NCI-H2107 treated with DMSO at 0.1 percent for 48 hours (cell line): ENCODE data around the gene HCN1.

Source experiments
- DNase-seq: peaks from one replicate; lab custom pipeline; 2025; ENCODE audit not compliant: unreplicated experiment; lab: John Stamatoyannopoulos, UW

HCN1 gene

DNA sequence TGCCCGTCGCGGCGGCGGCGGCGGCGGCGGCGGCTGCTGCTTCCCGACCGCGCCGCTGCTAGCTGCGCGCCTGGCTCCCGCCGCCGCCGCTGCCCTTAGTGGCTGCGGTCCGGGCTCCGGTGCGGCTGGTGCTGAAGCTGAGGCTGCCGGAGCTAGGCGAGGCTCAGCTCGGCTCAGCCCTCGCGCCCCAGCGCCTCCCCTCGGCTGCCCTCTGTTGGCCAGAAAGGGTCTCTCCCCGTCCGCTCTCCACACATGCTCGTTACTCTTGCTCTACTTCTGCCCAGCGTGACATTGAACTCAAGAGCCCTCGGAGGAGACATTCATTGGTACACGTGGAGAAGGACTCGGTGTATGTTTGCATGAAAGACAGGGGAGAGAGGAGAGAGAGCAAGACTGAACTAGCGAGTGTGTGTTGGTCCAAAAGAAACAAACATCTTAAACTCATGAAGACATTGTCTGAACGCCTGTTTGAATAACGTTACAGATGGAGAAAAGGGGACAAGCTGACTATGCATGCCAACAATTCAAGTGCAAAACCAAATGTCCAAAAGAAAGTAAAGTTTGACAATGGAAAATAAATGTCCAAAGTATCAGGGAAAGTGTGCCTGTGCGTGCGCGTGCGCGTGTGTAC, at the start of gene HCN1:
Gene HCN1, minus strand, starts transcription at position 175 of the 631 bp plus-strand sequence.
- peak; percentile 88 for DNase-seq

DNA sequence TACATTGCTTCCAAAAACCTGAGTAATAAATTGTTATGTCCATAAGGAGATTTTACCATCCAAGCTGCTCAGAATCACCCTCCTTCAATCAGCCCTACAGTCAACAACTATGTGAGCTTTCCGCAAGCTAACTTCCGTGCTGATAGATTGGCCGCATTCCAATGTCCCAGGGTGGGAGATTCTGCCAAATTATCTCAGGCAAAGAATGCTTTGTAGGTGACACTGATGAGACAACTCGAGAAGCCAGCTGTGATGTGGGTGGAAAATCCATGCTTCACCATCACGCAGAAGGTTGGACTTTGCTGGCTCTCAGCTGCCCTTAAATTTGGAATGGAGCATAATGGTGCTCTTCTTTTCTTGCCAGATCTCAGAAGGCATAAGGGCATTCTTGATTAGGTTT, 44.9 kb upstream of the HCN1 start:
- no peak for DNase-seq

DNA sequence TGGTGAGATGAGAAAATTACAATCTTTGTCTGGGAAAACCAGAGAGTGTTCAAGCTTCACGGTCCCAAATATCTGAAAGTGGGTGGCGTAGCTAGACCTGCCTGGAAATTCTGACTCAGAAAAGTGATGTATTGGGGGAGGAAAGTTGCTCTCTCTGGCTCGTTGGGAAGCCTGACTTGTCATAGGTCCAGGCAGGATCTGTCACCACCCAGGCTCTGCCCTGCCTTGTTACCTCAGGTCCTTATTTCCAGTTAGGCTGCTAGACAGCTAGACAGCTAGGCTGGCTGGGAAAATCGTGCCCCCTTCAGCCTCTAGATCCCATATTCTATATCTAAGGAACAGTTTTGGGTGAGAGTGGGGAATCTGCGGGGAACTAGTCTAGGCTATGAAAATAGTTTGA, 41.0 kb upstream of the HCN1 start:
- DNase-seq, result no peak

DNA sequence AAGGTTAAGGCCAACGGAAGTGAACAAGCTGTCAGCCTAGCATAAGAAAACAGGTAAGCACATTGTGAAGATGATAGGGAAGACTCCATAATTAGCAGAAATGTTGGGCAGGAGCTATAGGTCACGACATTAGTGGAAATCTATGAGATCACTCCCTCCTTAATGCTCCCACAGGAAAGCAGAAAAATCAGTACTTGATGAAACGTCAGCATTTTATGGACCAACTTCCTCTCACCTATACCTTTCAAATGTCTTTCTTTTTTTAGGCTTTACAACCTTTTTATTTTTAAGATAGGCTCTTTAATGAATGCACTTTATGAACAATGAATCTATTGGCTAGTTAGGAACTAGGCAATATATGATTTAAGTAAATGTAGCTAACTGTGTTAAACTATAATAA, 29.4 kb upstream of the HCN1 start:
- no peak for DNase-seq

DNA sequence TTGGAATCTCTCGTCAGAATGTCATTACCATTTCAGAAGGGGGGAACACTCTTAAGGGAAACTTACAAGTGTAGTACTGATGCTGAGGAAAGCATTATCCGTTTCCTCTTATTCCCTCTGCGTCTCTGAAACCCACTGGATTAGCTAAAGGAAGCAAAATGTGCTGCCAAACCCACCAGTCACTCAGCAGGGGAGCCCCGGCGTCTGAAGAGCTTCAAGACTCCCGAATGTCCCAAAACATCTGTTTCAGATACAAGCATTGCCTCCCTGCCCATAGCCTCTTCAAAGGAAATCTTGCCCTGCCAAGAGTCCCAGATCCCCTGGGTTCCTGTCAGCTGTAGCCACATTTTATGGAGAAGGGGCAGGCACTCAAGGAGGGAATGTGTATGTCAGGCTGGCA, 1.0 kb upstream of the HCN1 start:
- DNase-seq, result no peak

DNA sequence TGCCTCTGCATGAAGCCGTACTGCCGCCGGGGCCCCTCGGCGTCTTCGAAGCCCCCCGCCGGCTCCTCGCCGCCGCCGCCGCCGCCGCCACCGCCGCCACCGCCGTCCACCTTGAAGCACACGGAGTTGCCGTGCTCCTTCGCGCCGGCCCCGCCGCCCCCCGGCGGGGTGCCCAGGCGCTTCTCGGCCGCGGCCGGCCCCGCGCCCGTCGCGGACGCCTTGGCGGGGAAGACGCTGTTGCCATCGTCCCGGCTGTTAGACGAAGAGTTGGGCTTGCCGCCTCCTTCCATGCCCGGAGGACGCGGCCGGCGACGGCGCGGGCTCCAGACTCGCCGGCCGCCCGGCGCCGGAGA, 400 bp downstream of the HCN1 start:
- no peak for DNase-seq

DNA sequence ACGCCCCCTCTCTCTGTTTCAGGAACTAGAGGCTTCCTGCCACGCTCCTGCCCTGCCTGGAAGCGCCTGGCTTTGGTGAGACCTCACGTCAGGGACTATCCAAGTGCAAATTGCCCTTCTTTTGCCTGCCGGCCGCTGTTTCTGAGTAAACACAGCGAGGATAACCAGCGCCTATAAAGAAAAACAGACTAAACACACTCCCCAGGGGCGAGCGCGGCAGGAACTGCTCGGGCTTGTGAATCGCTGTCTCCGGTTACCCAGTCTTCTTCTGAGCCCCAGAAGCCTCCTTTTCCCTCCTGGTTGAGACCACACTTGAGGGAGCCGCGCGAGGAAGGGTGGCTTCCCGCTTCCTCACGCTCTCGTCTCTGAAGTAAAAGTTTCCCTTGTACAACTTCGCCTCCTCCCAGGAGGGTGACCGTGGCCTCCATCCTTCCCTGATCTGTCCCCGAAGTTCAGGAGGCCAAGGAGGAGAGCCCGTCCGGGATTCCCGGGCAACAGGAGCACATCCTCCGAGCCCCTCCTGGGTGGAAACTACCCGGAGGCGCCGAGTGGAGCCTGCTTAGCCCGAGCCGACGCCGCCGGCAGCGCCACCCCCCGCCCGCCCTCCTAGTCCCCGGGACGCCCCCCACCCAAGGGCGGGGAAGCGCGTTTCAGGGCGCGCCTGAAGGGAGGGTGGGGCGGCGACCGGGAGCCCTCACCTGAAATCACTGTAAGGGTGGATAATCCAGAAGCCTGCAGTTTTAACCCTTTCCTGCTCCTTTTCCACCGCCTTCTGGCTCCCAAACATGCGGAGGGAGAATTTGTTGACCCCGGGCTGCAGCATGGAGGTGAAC, 993 bp downstream of the HCN1 start:
- peak; percentile 15 for DNase-seq

DNA sequence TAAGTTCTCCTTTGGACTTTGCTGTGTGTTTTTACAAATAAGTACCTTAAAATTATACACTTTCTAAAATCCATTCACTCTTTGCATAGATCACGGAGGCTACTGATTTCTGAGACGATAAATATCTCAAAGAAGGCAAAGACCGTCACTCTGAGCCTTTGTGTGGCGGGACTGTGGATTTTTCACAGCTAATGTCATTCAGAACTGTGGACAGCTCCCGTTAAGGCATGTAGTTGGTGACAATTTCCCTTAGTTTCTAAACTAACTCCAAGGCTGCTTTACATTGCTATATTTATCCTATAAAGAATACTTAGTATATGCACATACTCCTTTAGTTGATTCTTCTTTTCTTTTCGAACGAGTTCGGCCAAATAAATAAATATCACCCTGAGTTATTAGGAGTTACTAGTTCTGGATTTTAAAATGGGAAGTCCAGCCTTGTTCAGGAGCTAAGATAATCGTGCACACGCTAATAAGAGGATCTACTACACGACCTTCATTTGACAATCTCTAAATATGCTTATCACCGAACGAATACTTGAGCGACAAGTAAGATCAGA, 1.8 kb downstream of the HCN1 start:
- no peak for DNase-seq

DNA sequence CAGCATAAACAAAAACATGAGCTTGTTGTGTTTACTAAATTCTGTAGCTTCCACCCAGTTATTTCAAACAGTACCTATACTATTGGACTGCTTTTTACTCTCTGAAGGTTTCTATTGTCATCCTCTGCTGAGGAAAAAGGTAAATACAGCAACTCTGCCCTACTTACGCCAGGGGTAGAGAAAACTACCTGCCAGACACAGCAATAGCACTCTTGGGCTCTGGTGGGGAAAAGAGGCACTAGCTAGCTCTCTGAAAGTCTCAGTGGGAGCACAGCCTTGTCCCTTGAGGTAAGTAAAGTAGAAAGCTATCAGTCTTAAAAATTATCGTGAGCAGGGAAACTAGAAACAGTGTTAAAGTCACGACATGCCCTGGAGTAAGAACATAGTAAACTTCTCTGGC, 3.7 kb downstream of the HCN1 start:
- no peak for DNase-seq

DNA sequence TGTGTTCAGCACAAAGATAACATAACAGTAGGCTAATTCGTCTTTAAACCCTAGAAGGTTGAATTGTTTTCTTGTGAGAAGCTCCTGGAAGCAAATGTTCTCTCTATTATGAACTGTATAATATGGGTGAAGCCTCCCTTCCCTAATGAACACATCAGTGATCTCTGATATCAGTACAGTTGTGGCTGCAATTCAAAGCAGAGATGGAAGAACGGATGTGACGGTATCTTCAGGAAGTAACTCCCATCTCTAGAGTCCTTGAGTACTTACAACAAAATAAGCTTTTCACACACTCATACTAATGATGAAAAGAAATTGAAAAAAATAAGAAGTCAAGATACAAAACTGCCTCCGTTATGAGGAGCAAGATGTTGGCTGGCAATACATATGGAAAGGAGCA, 4.5 kb downstream of the HCN1 start:
- DNase-seq, result no peak

DNA sequence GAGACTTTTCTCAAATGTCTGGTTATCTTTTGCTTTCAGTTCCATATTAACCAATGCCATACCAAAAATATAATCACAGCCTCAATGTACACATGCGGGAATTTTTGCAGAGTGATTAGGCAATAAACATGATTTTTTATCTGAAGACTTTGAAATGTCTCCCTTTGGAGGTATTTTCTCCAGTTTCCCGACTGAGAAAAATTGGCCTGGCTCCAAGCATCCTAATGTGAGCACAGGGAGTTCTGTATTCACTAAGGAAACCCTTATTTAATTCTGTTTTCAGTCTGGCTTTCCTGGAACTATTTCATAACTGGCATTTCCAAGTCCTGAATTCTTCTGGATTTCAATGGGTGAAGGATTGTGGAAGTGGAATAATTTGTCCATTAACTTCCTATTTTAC, 8.5 kb downstream of the HCN1 start:
- no peak for DNase-seq

DNA sequence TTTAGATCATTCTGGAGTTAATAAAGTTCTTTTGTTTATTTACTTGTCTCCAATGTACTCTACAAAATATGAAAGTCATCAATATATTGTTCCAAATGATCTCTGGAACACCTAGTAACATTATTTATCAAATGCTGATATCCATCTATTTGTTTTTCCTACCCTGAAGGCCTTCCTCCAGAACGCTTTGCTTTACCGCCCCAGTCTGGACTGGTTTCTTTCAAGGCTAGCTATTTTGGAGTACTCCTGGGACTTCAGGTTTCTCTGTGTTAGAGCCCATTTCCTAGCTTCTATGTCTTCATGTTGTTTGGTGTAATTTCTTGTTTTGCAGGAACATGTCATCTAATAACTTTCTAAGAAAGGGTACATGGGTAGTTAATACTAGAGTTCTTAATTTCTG, 9.6 kb downstream of the HCN1 start:
- DNase-seq, result no peak

DNA sequence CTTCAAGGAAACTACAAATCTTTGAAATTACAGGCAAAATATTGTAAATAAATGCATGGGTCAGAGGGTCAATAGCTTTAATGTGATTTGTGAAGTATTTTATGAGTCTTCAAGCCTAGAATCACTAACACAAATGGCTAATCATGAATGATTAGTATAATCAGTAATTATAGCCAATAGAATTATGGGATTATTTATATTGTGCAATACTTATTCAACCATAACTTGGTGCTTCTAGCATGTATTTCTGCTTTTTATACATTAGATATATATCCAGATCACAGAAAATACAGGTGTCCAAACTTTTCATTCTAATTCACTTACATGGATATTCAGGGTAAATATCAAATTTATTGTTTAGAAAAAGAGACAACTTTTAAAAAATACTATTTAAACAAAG, 12.1 kb downstream of the HCN1 start:
- DNase-seq, result no peak

DNA sequence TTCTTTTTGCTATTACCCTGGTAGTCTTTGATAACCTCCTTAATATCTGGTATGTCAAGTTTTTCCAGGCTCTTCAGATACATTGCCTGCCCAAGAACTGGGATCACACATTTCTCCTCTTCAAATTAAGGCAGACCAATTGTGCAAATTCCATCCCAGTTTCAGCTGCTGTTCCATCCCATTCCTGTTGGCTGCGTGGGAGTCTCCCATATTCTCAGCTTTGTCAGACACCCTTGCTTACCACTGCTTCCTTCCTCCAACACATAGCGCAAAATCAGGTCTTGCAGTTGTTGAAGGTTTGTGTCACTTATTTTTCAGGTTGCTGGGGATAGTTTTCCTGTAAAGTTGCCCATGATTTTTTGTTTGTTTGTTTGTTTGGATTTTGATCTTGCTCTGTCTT, 15.2 kb downstream of the HCN1 start:
- no peak for DNase-seq

DNA sequence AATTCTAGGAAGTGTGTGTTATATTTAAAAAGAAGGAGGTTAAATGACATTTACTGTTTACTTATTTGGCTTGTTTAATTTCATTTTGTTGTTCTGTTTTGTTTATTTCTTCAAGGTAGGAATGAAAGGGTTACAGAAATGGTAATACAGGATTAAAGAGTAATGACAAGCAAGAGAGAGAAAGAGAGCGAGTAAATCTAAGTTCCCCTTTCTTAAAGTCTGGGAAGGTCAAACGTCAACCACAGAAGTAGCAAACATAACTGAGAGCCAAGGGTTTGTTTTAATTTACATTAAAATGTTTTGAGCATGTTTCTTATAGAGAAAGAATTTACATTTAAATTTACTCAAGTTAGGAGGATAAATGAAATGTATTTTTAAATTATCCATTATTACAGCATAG, 18.7 kb downstream of the HCN1 start:
- DNase-seq, result no peak

DNA sequence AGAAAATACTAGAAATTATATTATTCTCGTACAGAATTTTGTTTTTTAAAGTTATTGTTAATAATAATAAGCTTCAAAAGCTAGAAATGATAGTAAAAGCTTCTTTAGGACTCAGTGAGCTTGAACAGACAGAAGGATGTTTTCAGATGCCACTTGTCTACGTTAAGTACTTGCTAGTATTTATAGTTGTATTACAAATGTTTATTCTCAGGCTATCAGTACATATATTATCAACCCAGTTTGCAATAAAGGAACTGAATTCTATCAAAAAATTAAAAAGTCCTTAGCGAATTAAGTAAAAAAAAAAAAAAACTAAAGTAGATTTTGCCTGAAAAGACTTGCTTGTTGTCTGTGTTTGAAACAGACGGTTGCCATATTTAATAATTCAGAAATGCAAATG, 23.9 kb downstream of the HCN1 start:
- no peak for DNase-seq

DNA sequence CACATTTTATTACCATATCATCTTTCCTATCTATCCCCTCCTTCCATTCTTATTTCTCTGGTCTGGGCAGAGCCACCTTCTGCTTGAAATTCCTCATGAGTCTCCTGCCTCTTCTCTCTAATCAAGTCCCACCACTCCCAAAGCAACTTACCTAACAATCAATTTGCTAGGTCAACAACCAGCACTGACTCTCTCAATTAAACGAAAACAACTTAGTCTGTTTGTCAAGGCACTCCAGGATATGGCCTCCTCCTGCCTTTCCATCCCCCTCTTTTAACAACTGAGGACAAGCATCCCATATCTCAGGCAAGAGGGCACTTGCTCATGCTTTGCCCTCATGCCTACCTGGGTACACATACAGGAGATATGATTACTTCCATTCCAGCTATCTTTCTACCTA, 47.4 kb downstream of the HCN1 start:
- no peak for DNase-seq

DNA sequence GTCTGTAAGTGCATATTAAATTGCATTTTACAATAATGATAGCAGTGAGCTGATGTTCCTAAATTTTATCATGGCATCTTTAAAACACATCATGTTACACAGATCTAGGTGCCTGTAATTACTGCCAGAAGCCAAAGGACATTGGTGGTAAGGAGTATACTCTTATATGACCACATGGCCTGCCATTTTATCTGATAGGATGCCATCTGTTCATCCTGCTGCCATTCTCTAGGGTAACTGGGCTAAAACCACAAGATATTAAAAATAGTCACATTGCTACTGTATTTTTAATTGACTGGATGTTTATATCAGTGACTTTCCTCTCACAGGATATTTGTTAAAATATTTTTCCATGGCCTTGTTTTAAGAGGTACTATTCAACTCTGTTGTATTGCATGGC, 53.1 kb downstream of the HCN1 start:
- no peak for DNase-seq

DNA sequence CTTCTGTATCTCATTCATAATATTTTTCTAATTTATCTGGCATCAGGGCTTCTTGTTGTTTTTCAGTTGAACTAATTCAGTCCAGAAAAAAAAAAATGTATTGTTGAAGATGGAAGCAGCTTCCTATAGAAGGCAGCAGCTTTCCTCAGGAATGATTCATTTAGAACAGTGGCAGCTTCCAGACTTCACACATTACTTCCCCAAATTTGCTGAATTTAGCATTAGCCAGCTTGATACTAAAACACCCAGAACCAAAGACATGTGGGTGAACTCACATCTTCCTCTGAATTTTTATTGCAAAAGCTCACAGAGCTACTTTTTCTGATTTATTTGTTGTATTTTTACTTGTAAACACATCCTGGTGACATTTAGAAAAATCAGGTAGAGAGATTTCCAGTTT, 53.8 kb downstream of the HCN1 start:
- no peak for DNase-seq

DNA sequence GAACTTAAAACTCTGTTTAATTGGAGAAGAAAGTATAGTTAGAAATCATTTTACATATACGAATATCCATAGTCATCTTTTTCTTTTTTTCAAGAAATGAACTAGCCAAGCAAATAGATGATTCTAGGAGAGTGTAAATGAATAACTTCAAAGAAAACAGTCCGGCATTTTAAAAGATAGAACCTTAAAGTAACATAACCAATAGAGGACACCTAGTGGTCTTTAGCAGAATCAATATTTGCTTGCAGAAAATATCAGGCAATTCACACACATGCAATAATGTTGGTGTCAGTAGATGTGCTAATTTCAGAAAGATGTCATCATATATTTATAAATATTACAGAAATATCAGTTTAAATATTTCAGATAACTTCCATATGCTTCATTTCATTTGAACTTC, 57.1 kb downstream of the HCN1 start:
- DNase-seq, result peak; percentile 24

DNA sequence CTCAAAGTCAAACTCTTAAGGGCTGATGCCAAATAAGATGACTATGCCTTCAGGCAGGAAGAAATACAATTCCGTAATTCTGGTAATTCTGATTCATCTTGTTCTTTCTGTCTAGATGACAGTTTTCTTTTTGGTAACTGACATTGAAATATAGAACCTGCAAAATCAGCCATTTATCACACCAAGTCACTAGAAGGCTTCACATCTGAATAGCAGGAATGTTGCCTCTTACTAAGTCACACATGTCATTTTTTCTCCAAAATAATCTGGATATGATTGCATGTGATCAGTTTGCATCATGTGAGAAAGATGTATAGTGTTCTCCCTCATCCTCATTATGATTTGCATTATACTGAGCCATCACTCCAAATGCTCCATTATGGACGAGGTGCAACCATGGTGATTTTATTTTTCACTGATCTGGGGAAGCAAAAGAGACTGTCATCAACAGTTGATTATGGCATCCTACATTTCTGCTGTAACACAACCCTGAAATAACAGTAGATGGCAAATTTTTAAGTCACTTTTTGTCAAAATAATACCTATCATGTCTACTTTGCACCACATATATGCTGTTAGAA, 69.0 kb downstream of the HCN1 start:
- DNase-seq, result no peak

DNA sequence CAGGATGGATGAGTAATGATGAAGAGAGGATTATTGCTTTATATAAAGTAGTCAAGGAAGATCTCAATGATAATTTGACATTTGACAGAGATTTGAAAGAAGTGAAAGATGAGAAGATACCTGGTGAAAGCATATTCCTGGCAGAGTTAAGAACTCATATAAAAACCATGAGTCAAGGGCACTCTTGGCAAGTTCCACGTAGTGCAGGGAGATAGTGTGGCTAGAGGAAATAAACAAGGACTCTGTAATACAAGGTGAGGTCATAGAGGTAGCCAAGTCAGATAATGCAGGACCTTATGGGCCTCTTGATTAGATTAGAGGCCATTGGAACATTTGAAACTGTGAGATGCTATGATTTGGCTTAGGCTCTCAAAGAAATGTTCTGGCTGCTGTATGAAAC, 72.3 kb downstream of the HCN1 start:
- no peak for DNase-seq
